K562 (cell line): Measurements from ENCODE around the gene TMCC1.
A peak's percentile ranks its signal among the peaks of the same experiment; 100 is the strongest.

ENCODE experiments used
- BHLHE40 ChIP-seq: IDR thresholded peaks from 2 replicates; pipeline ENCODE4 v1.6.1; 2011; ENCODE audit warnings: low read length, improper control_type of control experiment
- CTCF ChIP-seq, 3 experiments: IDR thresholded peaks in 2 of 3; conservative IDR thresholded peaks in 1 of 3; 2 replicates each; pipeline ENCODE4 v1.5.1; 2011 to 2012; ENCODE audit warnings: low read length in 3 of 3, mild to moderate bottlenecking in 3 of 3, control low read depth in 2 of 3, improper control_type of control experiment in 1 of 3, inconsistent platforms in 1 of 3, low read depth in 1 of 3, mixed read lengths in 1 of 3, moderate library complexity in 1 of 3; ENCODE audit not compliant: insufficient read depth in 2 of 3
- ETS2 ChIP-seq: IDR thresholded peaks from 2 replicates; pipeline ENCODE4 v1.6.1; 2016; ENCODE audit warnings: borderline replicate concordance, missing genetic modification characterization, mild to moderate bottlenecking, moderate library complexity, missing compliant biosample characterization; ENCODE audit not compliant: poor library complexity, severe bottlenecking
- FOS ChIP-seq: IDR thresholded peaks from 3 replicates; pipeline ENCODE4 v1.6.1; 2011; ENCODE audit not compliant: insufficient read length; ENCODE audit errors: extremely low read depth
- HOMEZ ChIP-seq: fragments of 250-450 bp; sonication (Bioruptor Pico); IDR thresholded peaks from 2 replicates; pipeline ENCODE4 v1.4.0; 2020; ENCODE audit warnings: mild to moderate bottlenecking, moderate library complexity
- KLF16 ChIP-seq: IDR thresholded peaks from 2 replicates; pipeline ENCODE4 v1.6.1; 2016; ENCODE audit warnings: antibody characterized with exemption
- POU5F1 ChIP-seq: fragments of 150-350 bp; IDR thresholded peaks from 2 replicates; pipeline ENCODE4 v1.6.1; 2014; ENCODE audit warnings: borderline replicate concordance, low read length, low read depth, mild to moderate bottlenecking; ENCODE audit not compliant: partially characterized antibody
- RNF2 ChIP-seq: sonication (generic); IDR thresholded peaks from 2 replicates; pipeline ENCODE4 v1.6.1; 2016
- STAG1 ChIP-seq: sonication (generic); formaldehyde crosslinking; IDR thresholded peaks from 2 replicates; pipeline ENCODE4 v1.5.0; 2020; ENCODE audit warnings: missing genetic modification reagents, borderline replicate concordance
- TGIF2 ChIP-seq: sonication (generic); formaldehyde crosslinking; IDR thresholded peaks from 2 replicates; pipeline ENCODE4 v1.8.1; 2022; ENCODE audit warnings: mild to moderate bottlenecking, missing genetic modification reagents, moderate library complexity
- ZBTB26 ChIP-seq: fragments of 450-650 bp; formaldehyde crosslinking; IDR thresholded peaks from 2 replicates; pipeline ENCODE4 v1.4.0; 2022; ENCODE audit warnings: missing genetic modification characterization
- ZC3H11A ChIP-seq: IDR thresholded peaks from 2 replicates; pipeline ENCODE4 v1.6.1; 2012; ENCODE audit warnings: low read depth, low read length, improper control_type of control experiment
- ZNF644 ChIP-seq: fragments of 200-800 bp; sonication (Bioruptor generic); IDR thresholded peaks from 2 replicates; pipeline ENCODE4 v1.6.1; 2016; ENCODE audit warnings: low read depth, missing genetic modification characterization, missing compliant biosample characterization

GRCh38 chr3:129824926-129825541 lies 68.5 kb downstream of the TMCC1 start:
- no peak for TF ChIP-seq STAG1 (CRISPR knock-in tag)
- TF ChIP-seq FOS: no peak
- TF ChIP-seq POU5F1: no peak
- TF ChIP-seq KLF16: no peak
- peak; percentile 60 to 69 (median 62) for TF ChIP-seq CTCF (IDR thresholded peaks at IDR 0.05 in 2 of 3, conservative IDR thresholded peaks at IDR 0.05 in 1 of 3; ENCODE audit: insufficient read depth in 2 of 3, low read depth in 1 of 3, low read length in 3 of 3)
- no peak for TF ChIP-seq ETS2
- TF ChIP-seq ZBTB26 (CRISPR knock-in tag): no peak
- TF ChIP-seq ZC3H11A: no peak
- TF ChIP-seq BHLHE40: no peak
- TF ChIP-seq HOMEZ (CRISPR knock-in tag): no peak
- no peak for TF ChIP-seq TGIF2 (CRISPR knock-in tag)
- no peak for TF ChIP-seq RNF2
- TF ChIP-seq ZNF644 (tag): no peak
